ENCODE measurements around the gene ARAP1.
A peak's percentile ranks its signal among the peaks of the same experiment; 100 is the strongest.

The ARAP1 gene

GRCh38 chr11:72668629-72669347 lies 83.4 kb downstream of the ARAP1 start:
- DNase-seq (ENCODE audit: extremely low read depth in 1 of 2, low read depth in 1 of 2) = peak; percentile 61 to 88

GRCh38 chr11:72665911-72666472 lies 86.2 kb downstream of the ARAP1 start:
- no peak for DNase-seq (ENCODE audit: extremely low read depth in 1 of 2, low read depth in 1 of 2)

GRCh38 chr11:72662036-72662435 lies 90.2 kb downstream of the ARAP1 start:
- no peak for DNase-seq (ENCODE audit: extremely low read depth in 1 of 2, low read depth in 1 of 2)

- no peak for DNase-seq (ENCODE audit: extremely low read depth in 1 of 2, low read depth in 1 of 2)
Measured at GRCh38 chr11:72661486-72661885, 90.7 kb downstream of the ARAP1 start.

GRCh38 chr11:72658989-72659640 lies 93.1 kb downstream of the ARAP1 start:
- no peak for DNase-seq (ENCODE audit: extremely low read depth in 1 of 2, low read depth in 1 of 2)

- no peak for DNase-seq (ENCODE audit: extremely low read depth in 1 of 2, low read depth in 1 of 2)
Measured at GRCh38 chr11:72657411-72658100, 94.7 kb downstream of the ARAP1 start.

- no peak for DNase-seq (ENCODE audit: extremely low read depth in 1 of 2, low read depth in 1 of 2)
Measured at GRCh38 chr11:72655896-72656464, 96.2 kb downstream of the ARAP1 start.

- no peak for DNase-seq (ENCODE audit: extremely low read depth in 1 of 2, low read depth in 1 of 2)
Measured at GRCh38 chr11:72655014-72655413, 97.2 kb downstream of the ARAP1 start.

- no peak for DNase-seq (ENCODE audit: extremely low read depth in 1 of 2, low read depth in 1 of 2)
Measured at GRCh38 chr11:72653649-72654048, 98.6 kb downstream of the ARAP1 start.

GRCh38 chr11:72652873-72653630 lies 99.2 kb downstream of the ARAP1 start:
- DNase-seq (ENCODE audit: extremely low read depth in 1 of 2, low read depth in 1 of 2) = no peak

GRCh38 chr11:72652133-72652532 lies 100.1 kb downstream of the ARAP1 start:
- no peak for DNase-seq (ENCODE audit: extremely low read depth in 1 of 2, low read depth in 1 of 2)

- DNase-seq (ENCODE audit: extremely low read depth in 1 of 2, low read depth in 1 of 2) = no peak
Measured at GRCh38 chr11:72649215-72649976, 102.8 kb downstream of the ARAP1 start.

- no peak for DNase-seq (ENCODE audit: extremely low read depth in 1 of 2, low read depth in 1 of 2)
Measured at GRCh38 chr11:72648384-72649136, 103.6 kb downstream of the ARAP1 start.

- DNase-seq (ENCODE audit: extremely low read depth in 1 of 2, low read depth in 1 of 2) = no peak
Measured at GRCh38 chr11:72647882-72648281, 104.3 kb downstream of the ARAP1 start.

GRCh38 chr11:72646472-72646871 lies 105.7 kb downstream of the ARAP1 start:
- no peak for DNase-seq (ENCODE audit: extremely low read depth in 1 of 2, low read depth in 1 of 2)

- DNase-seq (ENCODE audit: extremely low read depth in 1 of 2, low read depth in 1 of 2) = no peak
Measured at GRCh38 chr11:72646024-72646423, 106.2 kb downstream of the ARAP1 start.

GRCh38 chr11:72643547-72643946 lies 108.7 kb downstream of the ARAP1 start:
- DNase-seq (ENCODE audit: extremely low read depth in 1 of 2, low read depth in 1 of 2) = no peak

- peak; percentile 21 to 41 for DNase-seq (ENCODE audit: extremely low read depth in 1 of 2, low read depth in 1 of 2)
Measured at GRCh38 chr11:72642884-72643522, 109.2 kb downstream of the ARAP1 start.
